HCT116 (cell line): Measurements from ENCODE around the gene PARVB. TPM values are rescaled to one million over a fixed set of nuclear protein-coding genes. Genes with fewer than 3 reads are reported as not detected.

Source experiments
- ATAC-seq: fragments of 200-7000 bp; cut with Tn5 transposase; 2 replicates; pipeline ENCODE4 v1.9.1; 2020; ENCODE audit warnings: mild to moderate bottlenecking, moderate library complexity
- BruUV-seq: library from RNA; stranded (reverse); fragments of 400-500 nt; replicated peaks from 2 replicates; lab custom pipeline; 2021; lab: Mats Ljungman, UMichigan
- CTCF ChIA-PET: fragments of 300-600 bp; sonication (Branson Sonifier 250); formaldehyde crosslinking; loops from one replicate; lab custom pipeline; 2021; ENCODE audit warnings: antibody characterized with exemption; lab: Charles Lee
- POLR2A ChIA-PET: fragments of 300-600, 350-600 bp; sonication (Branson Sonifier 250); formaldehyde crosslinking; loops from one replicate; lab custom pipeline; 2021; ENCODE audit warnings: antibody characterized with exemption; lab: Charles Lee
- RAD21 ChIA-PET, 2 experiments: fragments of 300-600 bp; sonication (Branson Sonifier 250); formaldehyde crosslinking; loops; one replicate each; lab custom pipeline; 2023; ENCODE audit warnings: low total read pairs in 2 of 2; ENCODE audit not compliant: uncharacterized antibody in 2 of 2, unreplicated experiment in 2 of 2, low non-redundant PET in 1 of 2; lab: Charles Lee
- DNase-seq: peaks from one replicate; pipeline ENCODE4 v3.0.0-alpha.2; 2010; ENCODE audit warnings: low read depth, low spot score
- H2AFZ ChIP-seq: fragments of 200-600 bp; shearing (Covaris generic), sonication (generic); 2 replicates; pipeline ENCODE4 v1.6.1; 2017; ENCODE audit warnings: low read depth, mixed run types, mixed read lengths, antibody characterized with exemption, low read length; ENCODE audit not compliant: poor library complexity, severe bottlenecking
- H3K27ac ChIP-seq: 2 replicates; pipeline ENCODE4 v1.5.1; 2012; ENCODE audit warnings: low read depth, low read length
- H3K27me3 ChIP-seq: fragments of 200-600 bp; sonication (generic); 2 replicates; pipeline ENCODE4 v1.6.1; 2016; ENCODE audit warnings: mixed run types, low read length, mixed read lengths; ENCODE audit not compliant: insufficient read depth
- H3K36me3 ChIP-seq, 2 experiments: fragments of 200-500 bp in 1 of 2; fragments of 200-600 bp in 1 of 2; sonication (Bioruptor generic) in 1 of 2; sonication (generic) in 1 of 2; 2 replicates each; pipeline versions ENCODE4 v1.5.1 to v1.6.1; 2014 to 2016; ENCODE audit warnings: low read length in 2 of 2, inconsistent platforms in 1 of 2, mixed read lengths in 1 of 2, mixed run types in 1 of 2; ENCODE audit not compliant: insufficient read depth in 2 of 2, control insufficient read depth in 1 of 2
- H3K4me1 ChIP-seq, 2 experiments: fragments of 200-600 bp in 1 of 2; sonication (generic) in 1 of 2; 2 replicates each; pipeline versions ENCODE4 v1.5.1 to v1.6.1; 2012 to 2017; ENCODE audit warnings: low read length in 2 of 2, inconsistent platforms in 1 of 2, mild to moderate bottlenecking in 1 of 2, mixed read lengths in 1 of 2, mixed run types in 1 of 2, moderate library complexity in 1 of 2; ENCODE audit not compliant: insufficient read depth in 2 of 2, control insufficient read depth in 1 of 2
- H3K4me2 ChIP-seq: fragments of 200-600 bp; sonication (generic); 2 replicates; pipeline ENCODE4 v1.6.1; 2017; ENCODE audit warnings: mixed run types, low read length, mixed read lengths
- H3K4me3 ChIP-seq, 2 experiments: fragments of 200-600 bp in 1 of 2; sonication (generic) in 1 of 2; replicated peaks in 1 of 2; 2 replicates each; pipeline ENCODE4 v1.5.1; 2011 to 2016; ENCODE audit warnings: low read length in 2 of 2, control low read depth in 1 of 2, low read depth in 1 of 2, mild to moderate bottlenecking in 1 of 2, mixed read lengths in 1 of 2, mixed run types in 1 of 2
- H3K79me2 ChIP-seq: fragments of 200-600 bp; sonication (generic); 2 replicates; pipeline ENCODE4 v1.6.1; 2017; ENCODE audit warnings: mild to moderate bottlenecking, mixed run types, low read length, moderate library complexity, mixed read lengths; ENCODE audit not compliant: insufficient read depth
- H3K9ac ChIP-seq: fragments of 200-600 bp; sonication (generic); 2 replicates; pipeline ENCODE4 v1.6.1; 2016; ENCODE audit warnings: low read length, mixed read lengths
- H3K9me2 ChIP-seq: fragments of 200-600 bp; sonication (generic), shearing (Covaris generic); 2 replicates; pipeline ENCODE4 v1.6.1; 2017; ENCODE audit warnings: mixed run types, mild to moderate bottlenecking, moderate library complexity; ENCODE audit not compliant: insufficient read depth
- H3K9me3 ChIP-seq, 2 experiments: fragments of 200-500 bp in 1 of 2; fragments of 200-600 bp in 1 of 2; sonication (Bioruptor generic) in 1 of 2; sonication (generic) in 1 of 2; 2 replicates each; pipeline ENCODE4 v1.6.1; 2014 to 2017; ENCODE audit warnings: low read length in 2 of 2, mixed read lengths in 2 of 2, inconsistent platforms in 1 of 2, low read depth in 1 of 2, mild to moderate bottlenecking in 1 of 2, mixed run types in 1 of 2, moderate library complexity in 1 of 2; ENCODE audit not compliant: control insufficient read depth in 1 of 2, insufficient read depth in 1 of 2
- H4K20me1 ChIP-seq: fragments of 200-600 bp; sonication (generic), shearing (Covaris generic); 2 replicates; pipeline ENCODE4 v1.6.1; 2017; ENCODE audit warnings: mixed run types, mild to moderate bottlenecking, moderate library complexity; ENCODE audit not compliant: insufficient read depth
- CBX3 ChIP-seq: IDR thresholded peaks from 2 replicates; pipeline ENCODE4 v1.6.1; 2012; ENCODE audit warnings: low read depth
- CEBPB ChIP-seq: IDR thresholded peaks from 2 replicates; pipeline ENCODE4 v1.6.1; 2012; ENCODE audit warnings: low read depth
- EGR1 ChIP-seq: IDR thresholded peaks from 2 replicates; pipeline ENCODE4 v1.6.1; 2012; ENCODE audit warnings: low read depth
- ELF1 ChIP-seq: IDR thresholded peaks from 2 replicates; pipeline ENCODE4 v1.6.1; 2012; ENCODE audit warnings: low read depth, borderline replicate concordance
- FOSL1 ChIP-seq: IDR thresholded peaks from 2 replicates; pipeline ENCODE4 v1.6.1; 2012; ENCODE audit warnings: low read depth
- JUND ChIP-seq: IDR thresholded peaks from 2 replicates; pipeline ENCODE4 v1.6.1; 2012
- POLR2AphosphoS5 ChIP-seq: IDR thresholded peaks from 2 replicates; pipeline ENCODE4 v1.6.1; 2011; ENCODE audit warnings: mild to moderate bottlenecking, low read depth, low read length, moderate library complexity
- RAD21 ChIP-seq: IDR thresholded peaks from 2 replicates; pipeline ENCODE4 v1.6.1; 2012; ENCODE audit warnings: low read depth, mild to moderate bottlenecking
- SIN3A ChIP-seq: IDR thresholded peaks from 2 replicates; pipeline ENCODE4 v1.6.1; 2012; ENCODE audit warnings: low read depth
- SP1 ChIP-seq: IDR thresholded peaks from 2 replicates; pipeline ENCODE4 v1.6.1; 2012; ENCODE audit warnings: low read depth
- TCF7L2 ChIP-seq: IDR thresholded peaks from 2 replicates; pipeline ENCODE4 v1.7.0; 2011; ENCODE audit warnings: borderline replicate concordance, inconsistent platforms; ENCODE audit not compliant: insufficient read depth, insufficient read length; ENCODE audit errors: extremely low read depth
- YY1 ChIP-seq: IDR thresholded peaks from 2 replicates; pipeline ENCODE4 v1.6.1; 2011; ENCODE audit warnings: low read length, low read depth, moderate library complexity, mild to moderate bottlenecking; ENCODE audit not compliant: insufficient replicate concordance; ENCODE audit errors: extremely low read depth
- ZFX ChIP-seq: fragments of 450-650 bp; IDR thresholded peaks from 2 replicates; pipeline ENCODE4 v1.6.1; 2017
- intact Hi-C: fragments of 100-400 bp; cut with micrococcal nuclease; formaldehyde crosslinking; loops from 2 replicates; pipeline ENCODE4 v1.10.0; 2022
- total RNA-seq: library from RNA; stranded (reverse); gene quantifications from one replicate; pipeline ENCODE4 v1.2.1, GENCODE V29; 2021; ENCODE audit not compliant: unreplicated experiment
- TF ChIP-seq, protein P1 (sequence below), 3 experiments: fragments of 200-600 bp in 1 of 3; sonication (generic) in 1 of 3; IDR thresholded peaks in 2 of 3; conservative IDR thresholded peaks in 1 of 3; 2 replicates each; pipeline ENCODE4 v1.5.1; 2012 to 2017; ENCODE audit warnings: low read depth in 2 of 3, low read length in 2 of 3, antibody characterized with exemption in 1 of 3, borderline replicate concordance in 1 of 3, control low read depth in 1 of 3, mild to moderate bottlenecking in 1 of 3, mixed read lengths in 1 of 3, mixed run types in 1 of 3, moderate library complexity in 1 of 3; ENCODE audit not compliant: insufficient read depth in 1 of 3

PARVB gene
- total RNA-seq, 1 experiment from 2014 or later: 21.4 TPM

DNA sequence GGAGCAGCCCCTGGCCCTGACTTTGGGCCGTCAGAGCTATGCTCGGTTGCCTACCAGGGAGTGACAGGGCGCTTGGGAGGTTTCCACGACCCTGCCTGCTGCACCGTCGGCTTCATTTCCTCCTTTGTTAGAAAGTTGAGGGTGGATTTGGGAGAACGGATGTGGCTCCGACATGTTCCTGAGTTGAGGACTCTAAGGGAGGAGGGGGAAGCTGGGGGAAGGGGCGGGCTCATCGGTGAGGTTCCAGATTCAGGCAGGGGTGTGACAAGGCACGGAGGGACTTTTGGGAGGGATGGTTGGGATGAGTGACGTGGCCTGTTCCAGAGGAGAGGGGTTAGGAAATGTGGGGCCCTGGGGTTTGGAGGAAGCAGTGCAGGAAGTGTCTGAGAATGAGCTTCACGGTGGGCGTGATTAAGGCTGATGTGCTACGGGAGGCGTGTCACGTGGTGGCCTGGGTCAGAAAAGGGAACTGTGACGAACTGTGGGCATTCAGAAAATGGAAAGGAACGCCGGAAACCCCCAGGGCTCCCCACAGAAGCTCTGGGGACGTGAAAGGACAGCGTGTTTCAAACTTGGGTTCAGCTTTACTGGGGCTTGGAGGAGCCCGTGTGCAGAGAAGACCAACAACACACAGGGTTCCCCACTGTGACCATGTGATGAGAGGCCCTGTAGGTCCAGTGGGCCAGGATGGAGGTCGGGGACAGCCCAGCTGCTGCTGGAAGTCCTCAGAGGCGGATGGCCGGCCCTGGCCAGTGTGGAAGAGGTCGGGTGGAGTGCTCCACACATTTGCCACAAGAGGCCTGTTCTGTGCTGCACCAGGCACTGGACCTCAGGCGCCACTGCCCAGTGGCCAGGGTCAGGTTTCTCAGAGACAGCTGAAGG, 2.8 kb downstream of the PARVB start:
- Histone ChIP-seq H3K36me3 (no peaks in the 10 kb centered on the region), H3K9me3 (no peaks in the 10 kb centered on the region), H3K4me2 (no peak overlapping the region), H3K4me1 (peaks cover 0 to 19% of the 10 kb centered on the region in 2 experiments; a peak in 1 of 4 replicates), H3K27me3 (no peaks in the 10 kb centered on the region), H3K9me2 (no peaks in the 10 kb centered on the region), H4K20me1 (no peaks in the 10 kb centered on the region), H3K9ac (no peak overlapping the region), H2AFZ (no peak overlapping the region), H3K4me3 (no peak overlapping the region), H3K27ac (no peak overlapping the region), H3K79me2 (peaks cover 18% of the 10 kb centered on the region; the same call in 1 of the 2 replicates)
- RAD21 ChIA-PET: no interaction called here
- DNase-seq (no peak), ATAC-seq (no peak)
- POLR2A ChIA-PET: no interaction called here
- intact Hi-C loops: no loop called here
- TF ChIP-seq CBX3 (no peak), CEBPB (no peak), YY1 (no peak), ZFX (no peak), ELF1 (no peak), FOSL1 (no peak), SP1 (no peak), JUND (no peak), TCF7L2 (no peak), RAD21 (no peak), SIN3A (no peak), POLR2AphosphoS5 (no peak), EGR1 (no peak)
- TF ChIP-seq, protein P1, sequence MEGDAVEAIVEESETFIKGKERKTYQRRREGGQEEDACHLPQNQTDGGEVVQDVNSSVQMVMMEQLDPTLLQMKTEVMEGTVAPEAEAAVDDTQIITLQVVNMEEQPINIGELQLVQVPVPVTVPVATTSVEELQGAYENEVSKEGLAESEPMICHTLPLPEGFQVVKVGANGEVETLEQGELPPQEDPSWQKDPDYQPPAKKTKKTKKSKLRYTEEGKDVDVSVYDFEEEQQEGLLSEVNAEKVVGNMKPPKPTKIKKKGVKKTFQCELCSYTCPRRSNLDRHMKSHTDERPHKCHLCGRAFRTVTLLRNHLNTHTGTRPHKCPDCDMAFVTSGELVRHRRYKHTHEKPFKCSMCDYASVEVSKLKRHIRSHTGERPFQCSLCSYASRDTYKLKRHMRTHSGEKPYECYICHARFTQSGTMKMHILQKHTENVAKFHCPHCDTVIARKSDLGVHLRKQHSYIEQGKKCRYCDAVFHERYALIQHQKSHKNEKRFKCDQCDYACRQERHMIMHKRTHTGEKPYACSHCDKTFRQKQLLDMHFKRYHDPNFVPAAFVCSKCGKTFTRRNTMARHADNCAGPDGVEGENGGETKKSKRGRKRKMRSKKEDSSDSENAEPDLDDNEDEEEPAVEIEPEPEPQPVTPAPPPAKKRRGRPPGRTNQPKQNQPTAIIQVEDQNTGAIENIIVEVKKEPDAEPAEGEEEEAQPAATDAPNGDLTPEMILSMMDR (IDR thresholded peaks at IDR 0.05 in 2 of 3, conservative IDR thresholded peaks at IDR 0.05 in 1 of 3; ENCODE audit: borderline replicate concordance in 1 of 3, insufficient read depth in 1 of 3, low read depth in 2 of 3, low read length in 2 of 3): no peak
- CTCF ChIA-PET: no interaction called here
- no TSS peak for BruUV-seq
